CD14-positive monocyte (primary cell): ENCODE measurements around the gene FAM110A. TPM values are rescaled to one million over a fixed set of nuclear protein-coding genes. Genes with fewer than 3 reads are reported as not detected.
A peak's percentile ranks its signal among the peaks of the same experiment; 100 is the strongest.

Source experiments
- DNase-seq, 3 donors: peaks; one replicate each; pipeline ENCODE4 v3.0.0-alpha.2; 2011 to 2022
- H2AFZ ChIP-seq: 2 replicates; pipeline ENCODE4 v1.6.0; 2012; ENCODE audit warnings: mild to moderate bottlenecking, low read depth, low read length, inconsistent platforms; ENCODE audit not compliant: insufficient read depth, poor library complexity, severe bottlenecking
- H3K27ac ChIP-seq, 2 donors: 1 replicate in 1 of 2; 2 replicates in 1 of 2; pipeline ENCODE4 v1.5.1; 2012 to 2013; ENCODE audit warnings: low read length in 2 of 2, control low read depth in 1 of 2, inconsistent platforms in 1 of 2, low read depth in 1 of 2, mild to moderate bottlenecking in 1 of 2
- H3K27me3 ChIP-seq, 2 donors: one replicate each; pipeline versions ENCODE4 v1.6.0 to v1.6.1; 2011 to 2013; ENCODE audit warnings: low read length in 2 of 2; ENCODE audit not compliant: control insufficient read depth in 2 of 2, insufficient read depth in 2 of 2
- H3K36me3 ChIP-seq, 2 donors: replicated peaks in 1 of 2; 1 replicate in 1 of 2; 2 replicates in 1 of 2; pipeline versions ENCODE4 v1.5.1 to v1.6.1; 2012 to 2013; ENCODE audit warnings: low read length in 2 of 2, control low read depth in 1 of 2, inconsistent platforms in 1 of 2, mild to moderate bottlenecking in 1 of 2; ENCODE audit not compliant: insufficient read depth in 2 of 2, control insufficient read depth in 1 of 2
- H3K4me1 ChIP-seq, 2 donors: 1 replicate in 1 of 2; 2 replicates in 1 of 2; pipeline versions ENCODE4 v1.5.1 to v1.6.1; 2012 to 2013; ENCODE audit warnings: low read length in 2 of 2, control low read depth in 1 of 2, inconsistent platforms in 1 of 2, mild to moderate bottlenecking in 1 of 2, moderate library complexity in 1 of 2; ENCODE audit not compliant: insufficient read depth in 2 of 2, control insufficient read depth in 1 of 2
- H3K4me2 ChIP-seq: replicated peaks from 2 replicates; pipeline ENCODE3; 2012; ENCODE audit warnings: low read length, moderate library complexity, mild to moderate bottlenecking; ENCODE audit not compliant: poor library complexity, severe bottlenecking; ENCODE audit errors: extremely low read depth
- H3K4me3 ChIP-seq, 3 experiments: fragments of 200-600 bp in 1 of 3; sonication (generic) in 1 of 3; replicated peaks in 1 of 3; 1 replicate in 2 of 3; 2 replicates in 1 of 3; pipeline ENCODE4 v1.5.1; 2011 to 2013; ENCODE audit warnings: low read length in 3 of 3, mild to moderate bottlenecking in 3 of 3, control low read depth in 2 of 3, low read depth in 2 of 3, inconsistent platforms in 1 of 3, moderate library complexity in 1 of 3
- H3K79me2 ChIP-seq: 2 replicates; pipeline ENCODE4 v1.6.0; 2012; ENCODE audit warnings: mild to moderate bottlenecking, control low read depth, inconsistent platforms, low read length, moderate library complexity; ENCODE audit not compliant: insufficient read depth
- H3K9ac ChIP-seq: 2 replicates; pipeline ENCODE4 v1.6.0; 2017; ENCODE audit warnings: low read length, mild to moderate bottlenecking; ENCODE audit not compliant: insufficient read depth, poor library complexity, severe bottlenecking
- H3K9me3 ChIP-seq, 2 donors: replicated peaks in 1 of 2; 1 replicate in 1 of 2; 2 replicates in 1 of 2; pipeline versions ENCODE4 v1.5.1 to v1.6.1; 2012 to 2013; ENCODE audit warnings: low read length in 2 of 2, control low read depth in 1 of 2; ENCODE audit not compliant: control insufficient read depth in 1 of 2, insufficient read depth in 1 of 2
- H4K20me1 ChIP-seq: 2 replicates; pipeline ENCODE4 v1.6.0; 2012; ENCODE audit warnings: mild to moderate bottlenecking, low read length, control low read depth, moderate library complexity; ENCODE audit not compliant: insufficient read depth
- H3K27ac Mint-ChIP-seq, 7 donors: one replicate each; pipeline ENCODE4 v1.8.0; 2020; ENCODE audit warnings: mild to moderate bottlenecking in 7 of 7, mixed read lengths in 7 of 7, moderate library complexity in 6 of 7, inconsistent platforms in 2 of 7
- H3K27me3 Mint-ChIP-seq, 3 donors: one replicate each; pipeline ENCODE4 v1.8.0; 2021 to 2022; ENCODE audit warnings: low read depth in 3 of 3, mild to moderate bottlenecking in 3 of 3, mixed read lengths in 3 of 3, moderate library complexity in 3 of 3, inconsistent platforms in 1 of 3
- H3K36me3 Mint-ChIP-seq, 2 donors: one replicate each; pipeline ENCODE4 v1.8.0; 2020; ENCODE audit warnings: mixed read lengths in 2 of 2, inconsistent platforms in 1 of 2, mild to moderate bottlenecking in 1 of 2
- H3K4me1 Mint-ChIP-seq: one replicate; pipeline ENCODE4 v1.8.0; 2020; ENCODE audit warnings: mild to moderate bottlenecking, mixed read lengths
- H3K4me3 Mint-ChIP-seq, 2 donors: one replicate each; pipeline ENCODE4 v1.8.0; 2020; ENCODE audit warnings: mild to moderate bottlenecking in 2 of 2, mixed read lengths in 2 of 2, moderate library complexity in 1 of 2
- H3K9me3 Mint-ChIP-seq, 7 donors: one replicate each; pipeline ENCODE4 v1.8.0; 2020 to 2022; ENCODE audit warnings: mixed read lengths in 7 of 7, mild to moderate bottlenecking in 6 of 7, moderate library complexity in 6 of 7, inconsistent platforms in 2 of 7
- WGBS: methylation state at CpG from one replicate; pipeline ENCODE4 v1.1.5; 2013; ENCODE audit warnings: missing lambda C conversion rate; ENCODE audit not compliant: insufficient coverage; 5-methylcytosine and 5-hydroxymethylcytosine counted together
- intact Hi-C, 2 donors: fragments of 100-400 bp; cut with micrococcal nuclease; formaldehyde crosslinking; loops; one replicate each; pipeline versions ENCODE4 v1.15.0 to v1.15.1; 2023
- polyA plus RNA-seq, 3 donors: library from polyadenylated mRNA; depleted of rRNA in 1 of 3; unstranded in 2 of 3; stranded (reverse) in 1 of 3; fragments of 300-500 nt in 2 of 3; fragments of >200 nt in 1 of 3; fragmentation: Illumina TruSeq in 2 of 3; gene quantifications; 1 replicate in 2 of 3; 2 replicates in 1 of 3; pipeline ENCODE4 v1.2.3, GENCODE V29; 2012 to 2021
- TF ChIP-seq, protein P1 (sequence below): fragments of 200-600 bp; IDR thresholded peaks from one replicate; pipeline ENCODE4 v1.8.0; 2022; ENCODE audit warnings: antibody characterized with exemption, mild to moderate bottlenecking

The FAM110A gene
- polyA plus RNA-seq, 3 donors, result 13.8 to 43.2 (median 27.8) TPM

DNA sequence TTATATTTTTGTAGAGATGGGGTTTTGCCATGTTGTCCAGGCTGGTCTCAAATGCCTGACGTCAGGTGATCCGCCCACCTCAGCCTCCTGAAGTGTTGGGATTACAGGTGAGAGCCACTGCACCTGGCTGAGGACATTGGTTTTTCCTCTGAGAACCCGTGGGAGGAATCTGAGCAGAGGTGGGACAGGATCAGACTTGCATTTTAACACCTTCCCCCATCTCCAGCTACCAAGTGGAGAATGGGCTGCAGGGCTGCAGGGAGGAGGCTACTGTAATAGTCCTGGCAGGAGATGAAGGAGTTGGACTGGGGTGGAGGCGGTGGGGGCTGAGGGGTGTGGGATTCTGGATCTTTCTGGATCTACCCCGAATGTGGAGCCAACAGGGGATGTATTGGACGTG lies 24.5 kb downstream of the FAM110A start:
- H3K79me2 ChIP-seq, result no peaks in the 10 kb centered on the region
- peaks cover 62% of the 10 kb centered on the region for H4K20me1 ChIP-seq
- peaks cover 0 to 4% of the 10 kb centered on the region in 2 donors for H3K36me3 ChIP-seq
- no peaks in the 10 kb centered on the region for H3K9me3 ChIP-seq
- no peak overlapping the region for H3K9ac ChIP-seq
- H3K27me3 ChIP-seq, result no peaks in the 10 kb centered on the region
- no peak overlapping the region for H3K4me2 ChIP-seq
- no peak overlapping the region for H2AFZ ChIP-seq
- no peak overlapping the region for H3K4me3 ChIP-seq
- no peaks in the 10 kb centered on the region for H3K27me3 Mint-ChIP-seq
- peak overlapping the region in 1 of 7 donors; percentile 11 for H3K27ac Mint-ChIP-seq
- H3K9me3 Mint-ChIP-seq, result peaks cover 0 to 2% (median 0%) of the 10 kb centered on the region in 7 donors
- H3K4me1 ChIP-seq, result peaks cover 17 to 32% of the 10 kb centered on the region in 2 donors
- no peak overlapping the region for H3K27ac ChIP-seq
- no peak for DNase-seq
- peaks cover 26 to 33% of the 10 kb centered on the region in 2 donors for H3K36me3 Mint-ChIP-seq
- TF ChIP-seq, protein P1, sequence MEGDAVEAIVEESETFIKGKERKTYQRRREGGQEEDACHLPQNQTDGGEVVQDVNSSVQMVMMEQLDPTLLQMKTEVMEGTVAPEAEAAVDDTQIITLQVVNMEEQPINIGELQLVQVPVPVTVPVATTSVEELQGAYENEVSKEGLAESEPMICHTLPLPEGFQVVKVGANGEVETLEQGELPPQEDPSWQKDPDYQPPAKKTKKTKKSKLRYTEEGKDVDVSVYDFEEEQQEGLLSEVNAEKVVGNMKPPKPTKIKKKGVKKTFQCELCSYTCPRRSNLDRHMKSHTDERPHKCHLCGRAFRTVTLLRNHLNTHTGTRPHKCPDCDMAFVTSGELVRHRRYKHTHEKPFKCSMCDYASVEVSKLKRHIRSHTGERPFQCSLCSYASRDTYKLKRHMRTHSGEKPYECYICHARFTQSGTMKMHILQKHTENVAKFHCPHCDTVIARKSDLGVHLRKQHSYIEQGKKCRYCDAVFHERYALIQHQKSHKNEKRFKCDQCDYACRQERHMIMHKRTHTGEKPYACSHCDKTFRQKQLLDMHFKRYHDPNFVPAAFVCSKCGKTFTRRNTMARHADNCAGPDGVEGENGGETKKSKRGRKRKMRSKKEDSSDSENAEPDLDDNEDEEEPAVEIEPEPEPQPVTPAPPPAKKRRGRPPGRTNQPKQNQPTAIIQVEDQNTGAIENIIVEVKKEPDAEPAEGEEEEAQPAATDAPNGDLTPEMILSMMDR, result no peak
- intact Hi-C loops, result no loop called here
- no peak overlapping the region for H3K4me3 Mint-ChIP-seq
- 97% methylated on average over 5 of the region's 6 CpGs for WGBS
- H3K4me1 Mint-ChIP-seq, result peaks cover 42% of the 10 kb centered on the region

DNA sequence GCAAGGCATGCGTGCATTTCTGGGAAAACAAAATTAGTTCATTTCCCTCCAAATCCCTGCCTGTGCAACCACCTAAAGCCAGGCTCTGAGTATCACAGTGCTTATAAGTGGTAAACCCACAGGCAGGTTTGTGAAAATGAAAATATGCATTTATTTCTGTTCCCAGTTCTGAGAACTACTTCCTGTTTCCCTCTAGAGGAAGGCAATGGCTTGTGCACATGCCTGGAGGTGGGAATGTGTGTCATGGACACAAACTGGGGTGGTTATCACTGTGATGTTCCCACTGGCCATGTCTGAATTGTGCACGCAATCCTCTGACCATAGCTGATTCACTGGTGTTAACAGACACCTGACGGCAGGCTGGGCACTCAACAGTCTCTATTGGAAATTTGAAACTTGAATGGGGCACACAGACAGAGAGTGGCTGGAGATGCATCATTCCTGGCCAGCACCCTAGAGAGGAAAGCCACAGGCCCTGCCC lies 26.3 kb downstream of the FAM110A start:
- peaks cover 44% of the 10 kb centered on the region for H4K20me1 ChIP-seq
- H3K27ac Mint-ChIP-seq, result peak overlapping the region in 2 of 7 donors; percentile 28 to 37
- H3K36me3 Mint-ChIP-seq, result peaks cover 14 to 23% of the 10 kb centered on the region in 2 donors

More for the DNA sequence above, 26.3 kb downstream of the FAM110A start:
- no peak overlapping the region for H2AFZ ChIP-seq
- H3K4me1 ChIP-seq, result peaks cover 17 to 30% of the 10 kb centered on the region in 2 donors
- H3K36me3 ChIP-seq, result no peaks in the 10 kb centered on the region
- TF ChIP-seq, protein P1, result no peak
- H3K4me3 ChIP-seq, result no peak overlapping the region
- no peaks in the 10 kb centered on the region for H3K9me3 ChIP-seq
- 91% methylated on average over 2 of the region's 3 CpGs for WGBS
- H3K79me2 ChIP-seq, result no peaks in the 10 kb centered on the region
- H3K27me3 Mint-ChIP-seq, result peaks cover 0 to 3% (median 0%) of the 10 kb centered on the region in 3 donors
- no peaks in the 10 kb centered on the region for H3K9me3 Mint-ChIP-seq
- intact Hi-C loops, result loop anchor here in 1 of 2 donors (5.0 kb wide), 1 partner anchor 42 kb away; no protein-coding TSS in a partner anchor
- no peak for DNase-seq
- peaks cover 33% of the 10 kb centered on the region for H3K4me1 Mint-ChIP-seq
- H3K9ac ChIP-seq, result no peak overlapping the region
- H3K27ac ChIP-seq, result no peak overlapping the region
- no peak overlapping the region for H3K4me3 Mint-ChIP-seq
- H3K27me3 ChIP-seq, result no peaks in the 10 kb centered on the region
- H3K4me2 ChIP-seq, result no peak overlapping the region
